Measurements from ENCODE around the gene ANKRD13C.
A peak's percentile ranks its signal among the peaks of the same experiment; 100 is the strongest.

ANKRD13C gene

DNA sequence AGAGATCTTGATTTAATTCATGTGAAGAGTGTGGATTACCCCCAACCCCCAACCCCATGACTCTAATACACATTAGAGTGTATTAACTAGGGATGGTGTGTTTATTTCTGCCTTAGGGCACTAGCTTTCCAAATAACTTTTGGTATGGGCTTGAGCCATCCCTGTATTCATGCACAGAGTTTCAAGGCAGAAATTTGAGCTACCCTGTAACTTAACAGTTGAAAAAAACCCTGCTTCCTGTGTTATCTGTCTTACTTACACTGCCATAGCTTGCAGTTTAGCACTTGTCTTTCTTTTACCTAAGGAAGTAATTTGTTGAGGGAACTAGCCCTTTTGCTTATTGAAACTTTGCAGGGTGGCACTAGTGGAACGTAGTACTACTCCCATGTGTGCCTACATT is 127.1 kb downstream of the ANKRD13C start:
- peaks cover 62% of the 10 kb centered on the region for H3K4me1 Mint-ChIP-seq (ENCODE audit: low read depth)
- peaks cover 4% of the 10 kb centered on the region for H3K36me3 Mint-ChIP-seq
- peak overlapping the region; percentile 35 for H3K27ac Mint-ChIP-seq
- H3K4me3 Mint-ChIP-seq, result peak overlapping the region; percentile 23
- H3K9me3 Mint-ChIP-seq (ENCODE audit: low read depth), result no peaks in the 10 kb centered on the region
- H3K27me3 Mint-ChIP-seq, result no peaks in the 10 kb centered on the region

DNA sequence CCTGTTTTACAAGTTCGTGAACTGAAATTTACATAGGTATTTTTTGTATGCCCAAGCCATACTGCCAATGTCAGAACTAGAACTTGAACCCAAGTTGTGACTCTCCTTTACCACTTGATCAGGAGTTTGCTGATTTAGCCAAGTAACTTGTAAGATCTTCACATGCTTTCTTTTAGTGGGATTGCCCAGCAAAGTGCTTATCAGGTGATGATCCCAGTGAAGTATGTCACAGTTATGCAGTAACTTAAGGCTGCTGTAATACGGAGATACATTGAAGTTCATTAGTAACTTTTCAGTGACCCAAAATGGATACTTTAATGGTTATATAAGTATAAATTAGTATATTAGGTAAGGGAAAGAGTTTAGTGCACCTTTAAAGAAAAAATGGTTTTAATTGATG is 129.6 kb downstream of the ANKRD13C start:
- H3K4me1 Mint-ChIP-seq (ENCODE audit: low read depth), result peaks cover 67% of the 10 kb centered on the region
- peak overlapping the region; percentile 94 for H3K4me3 Mint-ChIP-seq

DNA sequence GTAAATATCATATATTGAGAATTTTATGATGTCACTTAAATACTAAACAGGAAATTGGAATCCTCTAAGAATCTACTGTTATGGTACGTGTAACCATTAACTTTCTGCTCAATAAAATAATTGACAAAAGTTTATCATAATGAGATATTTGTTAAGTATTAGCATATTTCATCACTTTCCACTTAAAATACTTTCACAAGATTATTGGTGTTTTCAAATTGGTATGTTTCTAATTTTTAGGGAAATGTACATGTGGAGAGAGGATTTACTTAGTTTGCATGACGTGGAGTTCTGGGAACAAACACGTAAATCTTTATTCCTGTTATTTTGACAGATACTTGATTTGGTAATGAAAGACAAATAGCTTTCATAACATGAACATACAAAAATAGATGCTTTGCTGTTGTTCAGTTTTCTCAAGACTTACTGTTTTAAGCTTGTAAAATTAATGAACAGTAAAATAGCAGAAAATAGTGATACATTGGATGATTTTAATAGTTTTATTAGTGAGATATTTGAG is 131.7 kb downstream of the ANKRD13C start:
- H3K27ac Mint-ChIP-seq, result peak overlapping the region; percentile 96
- peaks cover 4% of the 10 kb centered on the region for H3K36me3 Mint-ChIP-seq
- H3K27me3 Mint-ChIP-seq, result no peaks in the 10 kb centered on the region
- no peaks in the 10 kb centered on the region for H3K9me3 Mint-ChIP-seq (ENCODE audit: low read depth)
- H3K4me3 Mint-ChIP-seq, result peak overlapping the region; percentile 94
- H3K4me1 Mint-ChIP-seq (ENCODE audit: low read depth), result peaks cover 63% of the 10 kb centered on the region

More for the DNA sequence above, 129.6 kb downstream of the ANKRD13C start:
- H3K9me3 Mint-ChIP-seq (ENCODE audit: low read depth), result no peaks in the 10 kb centered on the region
- H3K27ac Mint-ChIP-seq, result no peak overlapping the region
- peaks cover 4% of the 10 kb centered on the region for H3K36me3 Mint-ChIP-seq
- H3K27me3 Mint-ChIP-seq, result no peaks in the 10 kb centered on the region

DNA sequence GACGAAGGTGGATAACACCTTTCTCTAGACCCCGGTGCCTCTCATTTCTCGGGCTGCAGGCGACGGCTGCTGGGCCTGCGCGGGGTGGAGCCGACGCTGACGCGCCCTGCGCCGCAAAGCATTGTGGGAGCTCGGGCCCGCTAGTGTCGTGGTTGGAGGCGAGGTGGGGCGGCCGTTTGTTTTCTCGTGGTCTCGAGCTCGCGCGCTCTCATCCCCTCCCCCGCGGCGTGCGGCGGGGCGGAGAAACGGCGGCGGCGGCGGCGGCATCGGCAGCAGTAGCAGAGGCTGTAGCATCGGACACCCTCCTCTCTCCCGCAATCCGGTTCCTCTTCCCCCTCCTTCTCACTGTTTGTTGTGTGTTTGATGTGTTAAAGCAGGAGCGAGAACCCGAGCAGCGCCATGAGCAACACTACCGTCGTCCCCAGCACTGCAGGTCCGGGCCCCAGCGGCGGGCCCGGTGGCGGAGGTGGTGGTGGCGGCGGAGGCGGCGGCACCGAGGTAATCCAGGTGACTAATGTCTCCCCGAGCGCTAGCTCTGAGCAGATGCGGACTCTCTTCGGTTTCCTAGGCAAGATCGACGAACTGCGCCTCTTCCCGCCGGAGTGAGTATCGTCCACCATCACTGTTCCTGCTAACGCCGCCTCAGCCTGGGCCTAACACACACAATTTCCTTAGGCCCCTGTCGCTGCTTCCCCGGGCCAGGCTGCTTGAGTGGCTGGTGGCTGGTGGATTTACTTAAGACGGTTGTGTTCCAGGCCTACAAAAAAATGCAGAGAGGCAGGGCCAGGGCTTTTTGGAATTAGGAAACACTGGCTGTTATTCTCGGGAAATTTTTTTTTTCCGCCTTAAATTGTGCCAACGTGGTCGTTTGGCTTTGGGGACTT is 133.0 kb downstream of the ANKRD13C start, which contains the start of gene SRSF11:
Gene SRSF11 (plus strand): TSS at position 143 of the 884 bp plus-strand sequence. CDS start 257 bp downstream, at position 400.
- Mint-ChIP-seq H3K36me3 (peaks cover 4% of the 10 kb centered on the region), H3K27me3 (no peaks in the 10 kb centered on the region), H3K9me3 (ENCODE audit: low read depth) (no peaks in the 10 kb centered on the region), H3K27ac (peak within 1 kb of the TSS; percentile 96), H3K4me1 (ENCODE audit: low read depth) (peaks cover 53% of the 10 kb centered on the region), H3K4me3 (peak within 1 kb of the TSS; percentile 94)

DNA sequence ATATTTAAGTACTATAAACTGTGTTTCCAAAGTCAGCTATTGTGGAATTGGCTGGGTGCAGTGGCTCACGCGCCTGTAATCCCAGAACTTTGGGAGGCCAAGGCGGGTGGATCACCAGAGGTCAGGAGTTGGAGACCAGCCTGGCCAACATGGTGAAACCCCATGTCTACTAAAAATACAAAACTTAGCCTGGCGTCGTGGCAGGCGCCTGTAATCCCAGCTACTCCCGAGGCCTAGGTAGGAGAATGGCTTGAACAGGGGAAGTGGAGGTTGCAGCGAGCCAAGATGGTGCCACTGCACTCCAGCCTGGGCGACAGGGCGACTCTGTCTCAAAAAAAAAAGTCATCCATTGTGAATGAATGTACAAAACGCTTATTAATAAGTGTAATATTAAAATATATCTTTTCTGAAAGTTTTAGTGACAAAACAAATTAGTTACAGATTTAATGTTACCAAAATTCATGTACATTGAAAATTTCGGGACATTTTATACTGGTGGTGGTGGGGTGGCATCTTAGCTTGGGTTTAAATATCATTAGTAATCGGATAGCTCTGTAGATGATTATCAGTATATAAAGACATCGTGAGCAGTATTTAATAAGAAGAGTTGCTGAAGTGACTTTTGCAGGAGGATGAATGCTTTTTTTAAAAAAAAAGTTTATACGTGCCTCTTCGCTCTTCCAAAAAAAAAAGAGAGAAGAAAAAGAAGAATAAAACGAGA is 133.8 kb downstream of the ANKRD13C start:
- peak overlapping the region; percentile 94 for H3K4me3 Mint-ChIP-seq
- H3K27ac Mint-ChIP-seq, result peak overlapping the region; percentile 96
- peaks cover 4% of the 10 kb centered on the region for H3K36me3 Mint-ChIP-seq
- H3K4me1 Mint-ChIP-seq (ENCODE audit: low read depth), result peaks cover 51% of the 10 kb centered on the region
- no peaks in the 10 kb centered on the region for H3K27me3 Mint-ChIP-seq
- H3K9me3 Mint-ChIP-seq (ENCODE audit: low read depth), result no peaks in the 10 kb centered on the region

DNA sequence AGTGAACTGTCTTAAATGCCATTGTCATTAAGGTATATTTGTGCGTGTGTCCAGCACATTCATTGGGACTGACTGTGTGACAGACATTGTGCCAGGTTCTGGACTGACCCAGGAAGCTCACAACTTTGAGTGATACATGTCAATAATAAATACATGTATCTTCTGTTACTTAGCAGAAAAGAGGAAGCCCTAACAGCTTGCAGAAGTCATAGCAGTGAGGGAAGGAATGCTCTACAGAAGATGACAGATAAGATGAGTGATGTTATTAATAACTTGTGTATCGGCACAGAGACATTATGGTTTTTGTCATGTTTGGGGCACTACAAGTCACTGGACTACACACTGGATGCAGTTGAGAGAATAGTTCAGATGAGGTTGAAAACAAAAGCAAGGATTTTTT is 134.5 kb downstream of the ANKRD13C start:
- Mint-ChIP-seq H3K27me3 (no peaks in the 10 kb centered on the region), H3K4me1 (ENCODE audit: low read depth) (peaks cover 46% of the 10 kb centered on the region), H3K4me3 (peak overlapping the region; percentile 69), H3K36me3 (peaks cover 4% of the 10 kb centered on the region), H3K27ac (peak overlapping the region; percentile 75), H3K9me3 (ENCODE audit: low read depth) (no peaks in the 10 kb centered on the region)

DNA sequence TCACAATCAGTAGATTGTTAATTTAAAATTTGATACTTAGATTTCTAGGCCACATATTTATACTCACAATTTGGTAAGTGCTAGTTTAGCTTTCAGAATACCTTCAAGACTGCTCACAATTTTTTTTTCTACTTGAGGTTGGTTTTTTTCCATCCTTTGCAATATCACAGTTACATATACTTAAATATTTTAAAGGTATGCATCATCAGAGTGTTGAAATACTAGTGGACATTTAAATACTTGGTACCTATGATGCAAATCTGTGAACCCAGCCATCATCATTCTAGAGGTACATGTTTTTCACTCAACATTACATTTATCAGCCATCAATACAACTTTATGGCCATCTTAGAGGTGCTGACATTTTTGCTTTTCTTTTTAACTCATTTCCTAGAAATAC is 143.0 kb downstream of the ANKRD13C start:
- peaks cover 59% of the 10 kb centered on the region for H3K4me1 Mint-ChIP-seq (ENCODE audit: low read depth)
- H3K27ac Mint-ChIP-seq, result peak overlapping the region; percentile 68

DNA sequence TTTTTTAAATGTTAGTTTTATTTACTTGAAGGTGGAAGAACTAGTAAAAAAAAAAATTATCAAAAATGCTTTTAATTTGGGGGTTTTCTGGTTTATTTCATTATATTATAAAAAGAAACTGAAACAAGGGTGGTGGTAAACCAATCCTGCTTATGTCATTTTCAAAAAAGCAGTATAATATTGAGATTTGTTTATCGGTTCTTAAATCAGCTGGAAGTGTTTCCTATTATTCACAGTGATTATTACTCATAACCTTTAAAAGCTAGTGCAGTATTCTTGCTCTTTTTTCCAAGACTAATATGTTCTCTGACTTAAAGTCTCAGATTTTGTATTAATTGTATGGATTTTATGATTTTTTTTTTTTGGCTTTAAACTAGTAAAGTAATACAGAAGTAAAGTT is 143.7 kb downstream of the ANKRD13C start:
- Mint-ChIP-seq H3K4me1 (ENCODE audit: low read depth) (peaks cover 61% of the 10 kb centered on the region), H3K36me3 (peaks cover 6% of the 10 kb centered on the region), H3K27ac (no peak overlapping the region), H3K4me3 (no peak overlapping the region), H3K9me3 (ENCODE audit: low read depth) (no peaks in the 10 kb centered on the region), H3K27me3 (no peaks in the 10 kb centered on the region)

More for the DNA sequence above, 143.0 kb downstream of the ANKRD13C start:
- peak overlapping the region; percentile 10 for H3K4me3 Mint-ChIP-seq
- no peaks in the 10 kb centered on the region for H3K27me3 Mint-ChIP-seq
- H3K9me3 Mint-ChIP-seq (ENCODE audit: low read depth), result no peaks in the 10 kb centered on the region
- H3K36me3 Mint-ChIP-seq, result peaks cover 6% of the 10 kb centered on the region
